GM19395 (cell line): ENCODE data around the gene CALHM3.
A peak's percentile ranks its signal among the peaks of the same experiment; 100 is the strongest.
"Not testable (repeated sequence)": the region's sequence is repeated elsewhere in the genome, so short reads cannot be mapped to it uniquely, and the experiment has no call there.

Experiments
- ATAC-seq: cut with Tn5 transposase; IDR thresholded peaks from one replicate; pipeline ENCODE4 v1.9.1; 2021; ENCODE audit warnings: mild to moderate bottlenecking, moderate library complexity; ENCODE audit not compliant: unreplicated experiment

The CALHM3 gene, protein sequence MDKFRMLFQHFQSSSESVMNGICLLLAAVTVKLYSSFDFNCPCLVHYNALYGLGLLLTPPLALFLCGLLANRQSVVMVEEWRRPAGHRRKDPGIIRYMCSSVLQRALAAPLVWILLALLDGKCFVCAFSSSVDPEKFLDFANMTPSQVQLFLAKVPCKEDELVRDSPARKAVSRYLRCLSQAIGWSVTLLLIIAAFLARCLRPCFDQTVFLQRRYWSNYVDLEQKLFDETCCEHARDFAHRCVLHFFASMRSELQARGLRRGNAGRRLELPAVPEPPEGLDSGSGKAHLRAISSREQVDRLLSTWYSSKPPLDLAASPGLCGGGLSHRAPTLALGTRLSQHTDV

DNA sequence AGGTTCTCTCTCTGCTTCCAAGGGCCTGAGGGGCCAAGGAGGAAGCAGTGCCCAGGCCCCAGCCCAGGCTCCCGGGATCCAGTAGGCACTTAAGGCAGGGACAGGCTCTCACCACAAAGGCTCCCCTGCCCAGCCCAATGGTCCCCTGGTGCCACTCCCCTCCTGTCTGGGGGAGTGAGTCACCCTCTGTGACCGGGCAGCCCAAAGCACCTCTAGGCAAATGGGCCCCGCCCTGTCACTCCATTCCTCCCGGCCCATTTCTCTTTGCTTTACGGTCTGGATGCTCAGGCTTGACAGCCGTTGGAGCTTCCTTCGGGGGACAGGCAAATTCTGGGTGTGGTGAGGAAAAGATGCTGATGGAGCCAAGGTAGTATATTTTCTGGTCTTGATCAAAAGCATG is at the start of gene CALHM3:
Gene CALHM3, minus strand, starts transcription at position 106 of the 400 bp plus-strand sequence. CDS start 208 bp downstream, outside the sequence.
- no peak for ATAC-seq

DNA sequence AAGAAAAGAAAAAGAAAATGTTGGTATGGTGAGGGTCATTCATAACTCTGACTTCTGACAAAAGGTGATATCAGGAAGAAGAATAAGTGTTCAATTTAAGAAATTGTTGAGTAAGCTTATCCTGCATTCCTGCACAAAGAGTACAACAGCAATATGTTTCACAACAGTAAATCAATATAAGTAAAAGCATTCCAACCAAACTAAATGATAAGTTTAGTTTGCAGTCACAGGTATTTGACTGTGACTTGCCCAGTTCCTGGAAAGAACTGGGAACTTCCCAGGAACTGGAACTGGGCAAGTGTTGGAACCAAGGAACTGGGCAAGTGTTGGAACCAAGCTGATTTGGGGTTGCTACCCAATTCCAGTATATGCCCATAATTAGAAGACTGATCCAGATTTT is 49.5 kb upstream of the CALHM3 start:
- ATAC-seq, result no peak

DNA sequence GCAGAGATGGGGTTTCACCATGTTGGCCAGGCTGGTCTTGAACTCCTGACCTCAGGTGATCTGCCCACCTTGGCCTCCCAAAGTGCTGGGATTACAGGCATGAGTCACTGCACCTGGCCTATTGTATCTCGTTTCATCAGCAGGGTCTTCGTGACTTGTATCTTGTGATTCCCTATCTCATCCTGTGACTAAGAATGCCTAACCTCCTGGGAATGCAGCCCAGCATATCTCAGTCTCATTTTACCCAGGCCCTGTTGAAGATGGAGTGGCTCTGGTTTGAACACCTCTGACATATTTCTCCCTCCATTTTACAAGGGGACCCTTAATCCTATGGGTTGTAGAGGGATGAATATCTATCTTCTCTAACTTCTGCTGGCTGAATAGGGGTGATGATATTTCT is 48.4 kb upstream of the CALHM3 start:
- ATAC-seq, result not testable (repeated sequence)

DNA sequence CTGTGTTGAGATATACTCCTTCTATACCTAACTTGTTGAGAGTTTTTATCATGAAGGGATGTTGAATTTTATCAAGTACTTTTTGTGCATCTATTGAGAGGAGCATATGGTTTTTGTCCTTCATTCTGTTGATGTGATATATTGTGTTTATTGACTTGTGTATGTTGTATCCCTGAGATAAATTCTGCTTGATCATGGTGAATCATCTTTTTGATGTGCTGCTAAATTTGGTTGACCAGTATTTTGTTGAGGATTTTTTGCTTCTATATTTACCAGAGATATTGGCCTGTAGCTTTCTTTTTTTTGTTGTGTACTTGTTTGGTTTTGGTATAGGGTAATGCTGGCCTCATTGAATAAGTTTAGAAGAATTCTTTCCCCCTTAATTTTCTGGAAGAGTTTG is 46.9 kb upstream of the CALHM3 start:
- no peak for ATAC-seq

DNA sequence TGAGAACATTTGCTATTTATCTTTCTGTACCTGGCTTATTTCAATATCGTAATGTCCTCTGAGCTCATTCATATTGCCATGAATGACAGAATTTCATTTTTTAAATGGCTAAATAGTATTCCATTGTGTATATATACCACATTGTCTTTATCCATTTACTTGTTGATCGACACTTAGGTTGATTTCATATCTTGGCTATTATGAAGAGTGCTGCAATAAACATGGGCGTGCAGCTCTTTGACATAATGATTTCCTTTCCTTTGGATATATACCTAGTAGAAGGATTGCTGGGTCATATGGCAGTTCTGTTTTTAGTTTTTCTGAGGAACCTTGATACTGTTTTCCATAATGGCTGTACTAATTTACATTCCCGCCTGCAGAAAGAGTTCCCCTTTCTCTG is 44.6 kb upstream of the CALHM3 start:
- no peak for ATAC-seq

DNA sequence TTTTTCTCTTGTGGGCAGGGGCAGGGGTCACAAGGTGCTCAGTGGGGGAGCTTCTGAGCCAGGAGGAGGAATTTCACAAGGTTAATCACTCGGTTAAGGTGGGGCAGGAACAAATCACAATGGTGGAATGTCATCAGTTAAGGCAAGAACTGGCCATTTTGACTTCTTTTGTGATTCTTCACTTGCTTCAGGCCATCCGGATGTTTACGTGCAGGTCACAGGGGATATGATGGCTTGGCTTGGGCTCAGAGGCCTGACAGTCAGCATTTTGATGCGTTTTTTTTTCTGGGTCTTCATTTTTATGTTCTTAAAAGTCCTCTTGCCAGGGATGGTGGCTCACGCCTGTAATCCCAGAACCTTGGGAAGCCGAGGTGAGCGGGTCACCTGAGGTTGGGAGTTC is 43.0 kb upstream of the CALHM3 start:
- ATAC-seq, result not testable (repeated sequence)

DNA sequence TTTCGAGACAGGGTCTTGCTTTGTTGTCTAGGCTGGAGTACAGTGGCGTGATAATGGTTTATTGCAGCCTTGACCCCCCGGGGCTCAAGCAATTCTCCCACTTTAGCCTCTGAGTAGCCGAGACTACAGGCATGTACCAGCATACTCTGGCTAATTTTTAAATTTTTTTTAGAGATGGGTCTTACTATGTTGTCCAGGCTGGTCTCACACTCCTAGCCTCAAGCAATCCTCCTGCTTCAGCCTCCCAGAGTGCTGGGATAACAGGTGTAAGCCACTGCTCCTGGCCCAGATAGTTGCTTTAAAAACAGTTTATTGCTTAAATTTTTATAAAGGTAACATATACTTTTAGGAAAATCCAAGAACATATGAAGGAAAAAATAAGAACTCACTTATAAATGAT is 40.8 kb upstream of the CALHM3 start:
- ATAC-seq, result no peak

DNA sequence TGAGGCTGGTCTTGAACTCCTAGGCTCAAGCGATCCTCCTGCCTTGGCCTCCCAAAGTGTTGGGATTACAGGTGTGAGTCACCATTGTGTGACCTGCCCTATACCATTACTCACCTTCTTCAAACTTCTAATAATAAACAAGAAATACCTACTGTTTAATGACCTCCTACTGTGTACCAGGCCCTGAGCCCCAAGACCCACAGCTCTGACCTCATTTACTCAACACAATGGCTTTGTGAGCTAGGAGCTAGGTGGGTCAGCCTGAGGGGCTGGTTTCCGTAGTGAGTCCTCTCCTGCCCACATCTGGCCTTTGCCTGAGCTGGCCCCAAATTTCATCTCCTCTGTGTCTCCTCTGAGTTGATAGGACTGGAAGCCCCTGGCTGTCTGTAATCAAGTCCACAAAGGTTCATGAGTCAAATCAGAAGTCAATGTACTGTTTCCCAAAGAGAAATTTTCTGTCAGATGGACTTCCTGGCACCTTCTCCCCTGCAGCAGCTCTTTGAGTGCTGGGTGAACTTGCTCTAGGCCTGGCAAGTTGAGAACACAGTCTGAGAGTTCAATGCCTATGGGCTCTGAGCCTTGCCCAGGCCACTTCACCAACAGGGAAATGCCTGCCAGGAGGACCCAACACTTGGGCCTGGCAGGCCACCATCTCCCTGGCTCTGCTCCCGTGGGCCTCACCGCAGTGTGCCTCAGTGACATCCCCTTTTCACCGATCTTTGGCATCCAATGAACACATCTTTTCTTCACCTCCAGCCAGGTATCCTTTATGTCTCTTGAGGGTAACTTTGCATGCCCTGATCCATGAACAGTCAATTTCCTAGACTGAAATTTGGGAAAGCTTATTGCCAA is 38.4 kb upstream of the CALHM3 start:
- no peak for ATAC-seq

DNA sequence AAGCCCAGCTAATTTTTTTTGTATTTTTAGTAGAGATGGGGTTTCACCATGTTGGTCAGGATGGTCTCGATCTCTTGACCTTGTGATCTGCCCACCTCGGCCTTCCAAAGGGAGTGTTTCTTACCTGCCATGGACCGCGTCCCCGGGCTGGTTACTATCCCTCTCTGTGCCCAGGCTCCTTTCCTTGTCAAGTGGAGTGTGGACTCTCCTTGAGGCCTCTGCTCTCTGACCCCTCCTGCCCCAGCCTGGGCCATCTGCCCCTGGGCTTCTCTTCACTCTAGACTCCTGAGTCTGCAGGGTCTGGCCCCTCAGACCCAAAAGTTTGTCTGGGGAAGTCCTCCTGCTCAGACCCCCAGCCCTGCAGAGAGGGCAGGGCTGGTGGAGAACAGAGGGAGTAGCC is 35.2 kb upstream of the CALHM3 start:
- no peak for ATAC-seq

DNA sequence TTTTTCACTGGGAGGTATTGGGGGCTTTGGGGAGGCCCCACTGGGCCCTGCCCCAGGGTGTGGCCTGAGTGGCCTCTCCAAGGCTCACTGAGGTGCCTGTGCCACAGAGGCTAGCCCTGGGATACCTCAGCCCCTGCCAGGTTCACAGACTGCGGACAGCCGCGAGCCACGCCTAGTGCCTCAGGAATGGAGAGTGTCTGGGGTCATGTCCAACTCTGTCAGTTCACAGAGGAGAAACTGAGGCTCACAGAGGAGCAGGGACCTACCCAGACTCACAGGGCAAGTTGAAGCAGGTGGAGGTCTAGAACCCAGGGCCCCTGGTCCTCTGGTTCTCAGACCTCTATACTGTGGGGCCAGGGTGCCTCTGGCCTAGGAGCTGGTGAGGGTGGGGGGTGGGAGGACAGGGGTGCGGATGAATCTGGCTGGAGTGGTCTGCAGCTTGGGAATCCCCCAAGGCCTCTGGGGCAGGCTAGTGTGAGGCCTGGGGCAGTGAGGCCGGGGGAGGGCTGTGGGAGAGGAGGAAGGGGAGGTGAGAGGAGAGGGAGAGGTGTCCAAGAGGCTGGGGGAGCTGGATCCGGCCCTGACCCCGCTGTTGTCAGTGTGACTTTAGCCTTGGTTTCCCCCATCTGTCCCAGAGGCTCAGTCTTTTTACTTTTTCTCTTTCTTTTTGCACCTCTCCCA is 34.5 kb upstream of the CALHM3 start:
- ATAC-seq, result no peak

DNA sequence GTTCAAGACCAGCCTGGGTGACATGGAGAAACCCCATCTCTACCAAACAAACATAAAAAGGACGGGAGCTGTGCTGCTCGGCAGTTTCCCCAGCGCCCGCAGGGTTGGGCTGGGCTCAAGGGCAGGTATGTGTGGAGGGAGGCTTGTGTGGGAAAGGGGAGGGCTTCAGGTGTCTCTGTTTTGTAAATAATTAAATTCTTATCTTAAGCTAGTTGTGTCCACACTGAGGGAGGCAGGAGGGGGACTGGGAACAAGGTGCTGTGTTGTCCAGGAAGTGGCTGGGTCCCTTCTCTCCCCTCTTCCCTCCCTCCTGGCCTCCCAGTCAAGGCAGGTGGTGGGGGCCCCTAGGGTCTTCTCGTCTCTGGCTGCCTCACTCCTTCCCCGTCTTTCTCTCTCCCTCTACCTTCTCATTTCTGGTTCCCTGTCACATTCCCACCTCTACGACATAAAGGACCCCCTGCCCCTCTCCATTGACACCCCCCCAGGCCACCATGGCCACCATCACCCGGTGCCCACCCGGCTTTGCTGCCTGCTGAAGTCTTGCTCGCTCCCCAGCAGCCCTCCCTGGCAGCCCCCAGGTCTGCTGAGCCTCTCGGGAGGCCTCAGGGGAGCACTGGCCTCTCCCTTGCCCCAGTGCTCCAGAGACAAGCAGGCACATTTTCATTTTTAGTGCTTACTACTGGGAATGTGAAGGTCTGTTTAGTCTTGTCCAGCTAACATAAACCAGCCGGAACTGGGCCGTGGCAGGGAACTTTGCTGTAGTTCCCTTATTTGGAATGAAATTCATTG is 33.7 kb upstream of the CALHM3 start:
- ATAC-seq, result no peak

DNA sequence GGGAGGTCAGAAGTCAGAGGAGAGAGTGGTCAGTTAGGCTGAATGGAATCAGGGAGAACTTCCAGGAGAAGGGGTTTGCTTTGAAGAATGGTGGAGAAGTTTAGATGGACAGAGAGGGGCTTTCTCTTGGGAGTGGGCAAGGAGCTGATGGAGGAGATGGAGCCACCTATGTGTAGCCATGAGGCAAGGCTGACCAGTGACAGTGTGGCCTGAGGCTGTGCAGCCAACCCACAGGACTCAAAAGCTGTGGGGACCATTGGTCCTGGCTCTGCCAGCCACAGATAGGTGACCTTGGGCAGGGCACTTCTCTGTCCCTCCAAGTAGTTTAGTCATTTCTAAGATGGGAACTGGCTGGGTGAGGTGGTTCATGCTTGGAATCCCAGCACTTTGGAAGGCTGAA is 33.1 kb upstream of the CALHM3 start:
- ATAC-seq, result no peak

DNA sequence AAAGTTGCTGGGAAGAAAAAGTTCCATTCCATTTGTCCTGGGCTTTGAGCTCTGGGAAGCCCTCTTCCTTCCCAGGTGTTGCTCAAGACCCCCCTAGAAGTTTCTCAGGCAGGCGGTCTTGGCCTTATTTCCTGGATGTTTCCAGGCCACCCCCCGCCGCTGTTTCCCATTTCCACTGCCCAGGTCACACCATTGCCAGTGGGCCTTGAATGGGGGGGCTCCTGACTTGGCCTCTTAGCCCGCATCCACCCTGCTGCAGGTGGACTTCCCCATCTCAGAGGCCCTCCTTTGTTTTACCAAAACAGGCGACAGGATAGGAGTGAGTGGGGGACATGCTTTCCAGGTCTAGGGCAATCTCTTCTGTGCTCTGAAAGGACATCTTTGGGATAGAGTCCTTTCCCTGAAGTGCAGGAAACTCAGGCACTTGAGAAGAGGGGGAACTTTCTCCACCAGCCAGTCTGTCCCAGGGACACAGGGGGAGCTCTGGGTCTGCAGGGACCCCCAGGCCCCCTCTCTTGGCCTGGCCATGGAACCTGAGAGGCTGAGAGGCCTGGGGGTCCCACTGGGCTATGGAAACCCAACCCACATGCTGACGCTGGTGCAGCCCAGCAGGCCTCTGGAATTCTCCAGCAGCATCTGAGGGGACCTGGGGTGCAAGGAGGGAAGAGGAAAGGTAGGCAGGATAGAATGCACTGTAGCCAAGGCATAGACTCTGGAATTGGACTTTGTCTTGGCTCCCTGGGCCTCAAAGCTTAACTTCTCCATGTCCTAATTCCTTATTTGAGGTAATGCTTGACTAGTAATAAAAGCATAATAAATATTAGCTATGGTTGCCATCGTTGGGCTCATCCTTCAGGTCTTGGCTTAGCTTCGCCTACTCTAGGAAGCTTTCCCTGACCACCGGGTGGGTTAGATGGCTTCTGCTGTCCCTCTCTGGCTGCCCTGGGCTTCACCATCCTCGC is 32.0 kb upstream of the CALHM3 start:
- ATAC-seq, result no peak

DNA sequence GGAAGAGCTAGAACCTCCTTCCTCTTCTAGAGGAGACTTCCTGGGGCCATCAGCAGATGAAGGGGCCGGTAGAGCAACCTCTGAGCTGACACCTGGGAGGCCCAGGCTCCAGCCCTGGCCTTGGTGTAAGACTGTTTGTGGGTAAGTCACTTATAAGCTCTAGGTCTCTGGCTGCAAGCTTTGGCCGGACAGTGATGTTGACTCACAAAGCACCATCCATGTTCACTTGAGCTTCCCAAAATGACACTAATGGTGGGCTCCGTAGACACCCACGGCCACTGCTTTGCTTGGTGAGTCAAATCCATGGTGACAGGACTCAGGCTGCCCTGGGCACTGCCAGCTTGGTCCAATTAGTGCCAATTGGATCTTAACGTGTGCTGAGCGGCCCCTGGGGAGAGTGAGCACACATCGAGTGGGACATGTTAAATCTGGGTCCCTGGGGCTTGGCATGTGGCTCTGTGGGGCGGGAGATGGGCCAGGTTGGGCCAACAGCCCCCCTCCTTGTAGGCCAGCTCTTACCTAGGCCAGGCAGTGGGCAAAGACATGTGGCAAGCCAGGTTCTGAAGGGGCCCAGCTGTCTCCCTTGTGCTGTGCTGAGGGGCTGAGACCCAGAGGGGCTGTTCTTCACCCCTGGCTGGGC is 31.1 kb upstream of the CALHM3 start:
- ATAC-seq, result no peak

DNA sequence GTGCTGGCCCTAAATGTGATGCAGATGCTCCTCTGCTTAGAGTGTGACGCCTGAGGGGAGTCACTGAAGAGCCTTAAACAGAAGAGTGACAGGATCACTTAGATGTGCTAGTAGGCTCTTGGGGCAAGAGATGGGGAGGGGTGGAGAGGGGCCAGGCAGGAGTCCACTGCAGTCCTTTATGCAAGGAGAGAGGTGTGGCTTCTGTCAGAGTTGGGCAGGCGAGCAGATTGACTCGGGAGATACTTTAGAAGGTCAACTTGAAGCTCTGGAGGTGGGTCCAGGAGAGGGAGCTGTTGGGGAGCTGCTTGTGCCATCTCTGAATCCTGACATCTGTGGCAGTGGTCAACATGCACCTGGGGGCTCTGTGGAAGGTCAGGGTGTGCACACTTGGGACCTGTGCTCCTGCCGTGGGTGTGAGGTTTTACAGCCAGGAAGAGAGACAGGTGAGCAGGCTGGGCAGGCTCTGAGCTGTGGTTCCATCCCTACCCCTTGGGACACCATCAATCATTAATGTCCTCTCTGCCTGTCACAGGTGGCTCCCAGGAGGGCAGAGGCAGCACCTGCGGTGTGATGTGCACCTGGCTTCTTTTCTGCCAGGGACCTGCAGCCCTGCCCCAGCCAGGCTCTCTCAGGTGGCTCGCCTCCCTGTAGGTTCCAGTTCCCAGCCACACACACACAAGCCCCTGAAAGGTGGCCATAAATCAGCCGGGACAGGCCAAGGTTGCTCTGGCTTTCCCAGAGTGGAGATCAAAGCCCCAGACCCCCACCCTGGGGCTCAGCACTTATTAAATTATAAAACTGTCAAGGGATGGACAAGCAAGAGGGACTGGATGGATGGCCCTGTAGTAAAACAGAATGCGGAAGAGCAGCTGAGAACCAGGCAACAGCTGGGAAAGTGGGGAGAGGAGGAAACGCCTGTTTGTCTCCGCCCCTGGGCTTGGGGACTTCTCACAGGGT is 28.5 kb upstream of the CALHM3 start:
- ATAC-seq, result no peak

DNA sequence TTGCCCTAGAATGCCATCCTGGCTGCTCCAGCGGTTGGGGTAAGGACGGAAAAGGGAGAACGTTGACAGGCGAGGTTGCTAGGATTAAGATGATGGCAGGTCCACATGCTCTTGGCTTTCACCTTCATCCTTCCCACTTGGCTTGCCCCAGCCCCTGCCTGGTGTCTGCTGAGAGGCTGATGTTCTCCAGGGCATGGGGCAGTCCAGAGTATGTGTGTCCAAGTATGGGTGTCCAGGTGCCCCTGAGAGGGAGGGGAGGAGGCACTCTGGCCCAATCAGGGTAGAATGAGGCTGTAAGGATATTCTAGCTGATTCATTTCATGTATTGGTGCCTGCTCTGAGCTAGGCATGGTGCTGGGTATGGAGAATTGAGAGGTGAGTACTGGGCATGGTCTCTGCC is 27.0 kb upstream of the CALHM3 start:
- no peak for ATAC-seq

DNA sequence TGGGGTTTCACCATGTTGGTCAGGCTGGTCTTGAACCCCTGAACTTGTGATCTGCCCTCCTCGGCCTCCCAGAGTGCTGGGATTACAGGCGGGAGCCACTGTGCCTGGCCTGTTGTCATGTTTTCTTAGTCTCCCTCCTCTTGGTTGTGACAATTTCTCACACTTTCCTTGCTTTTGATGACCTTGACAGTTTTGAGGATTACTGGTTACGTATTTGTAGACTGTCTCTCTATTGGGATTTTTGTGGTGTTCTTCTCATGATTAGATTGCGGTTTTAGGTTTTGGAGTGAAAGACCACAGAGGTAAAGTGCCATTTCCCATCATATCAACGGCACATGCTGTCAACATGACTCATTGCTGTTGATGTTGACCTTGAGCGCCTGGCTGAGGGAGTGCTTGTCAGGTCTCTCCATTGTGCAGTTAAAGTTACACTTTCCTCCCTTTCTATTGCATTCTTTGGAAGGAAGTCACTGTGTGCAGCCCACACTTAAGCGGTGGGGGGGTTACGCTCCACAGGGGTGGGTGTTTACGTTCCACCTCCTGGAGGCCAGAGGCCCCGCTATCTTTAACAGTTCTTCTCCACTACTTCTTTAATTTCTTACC is 25.2 kb upstream of the CALHM3 start:
- ATAC-seq, result peak; percentile 58

DNA sequence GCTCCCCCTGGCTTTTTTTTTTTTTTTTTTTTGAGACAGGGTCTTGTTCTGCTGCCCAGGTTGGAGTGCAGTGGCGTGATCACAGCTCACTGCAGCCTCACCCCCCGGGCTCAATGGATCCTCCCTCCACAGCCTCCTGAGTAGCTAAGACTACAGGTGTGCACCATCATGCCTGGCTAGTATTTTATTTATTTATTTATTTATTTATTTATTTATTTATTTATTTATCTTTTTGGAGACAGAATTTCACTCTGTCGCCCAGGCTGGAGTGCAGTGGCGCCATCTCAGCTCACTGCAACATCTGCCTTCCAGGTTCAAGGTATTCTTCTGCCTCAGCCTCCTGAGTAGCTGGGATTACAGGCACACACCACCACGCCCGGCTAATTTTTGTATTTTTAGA is 24.7 kb upstream of the CALHM3 start:
- not testable (repeated sequence) for ATAC-seq
